ENCODE results near the gene WBP1. TPM values are rescaled to one million over a fixed set of nuclear protein-coding genes. Genes with fewer than 3 reads are reported as not detected.
"Not testable (repeated sequence)": the region's sequence is repeated elsewhere in the genome, so short reads cannot be mapped to it uniquely, and the experiment has no call there.

The WBP1 gene
- total RNA-seq, 1 donor = 27.6 TPM

DNA sequence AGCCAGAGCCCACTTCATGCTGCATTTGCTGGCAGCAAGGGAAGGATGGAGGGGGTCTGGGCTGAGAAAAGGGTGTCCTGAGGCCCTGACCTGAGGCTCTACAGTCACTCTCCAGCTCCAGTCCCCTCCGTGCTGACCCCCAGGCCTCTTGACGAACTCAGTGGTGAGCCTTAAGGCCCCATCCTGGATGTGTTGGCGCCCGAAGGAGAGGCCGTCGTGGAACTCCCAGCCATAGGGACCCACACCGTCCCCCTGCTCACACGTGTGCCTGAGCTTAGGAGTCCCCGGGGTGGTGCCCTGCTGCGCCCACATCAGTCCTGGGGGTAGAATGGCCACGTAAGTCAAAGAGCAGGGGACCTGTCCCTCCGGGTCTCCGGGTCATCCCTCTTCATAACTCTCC, 6.2 kb downstream of the WBP1 start:
- DNase-seq (ENCODE audit: low read depth) = no peak
- TF ChIP-seq, protein P1, sequence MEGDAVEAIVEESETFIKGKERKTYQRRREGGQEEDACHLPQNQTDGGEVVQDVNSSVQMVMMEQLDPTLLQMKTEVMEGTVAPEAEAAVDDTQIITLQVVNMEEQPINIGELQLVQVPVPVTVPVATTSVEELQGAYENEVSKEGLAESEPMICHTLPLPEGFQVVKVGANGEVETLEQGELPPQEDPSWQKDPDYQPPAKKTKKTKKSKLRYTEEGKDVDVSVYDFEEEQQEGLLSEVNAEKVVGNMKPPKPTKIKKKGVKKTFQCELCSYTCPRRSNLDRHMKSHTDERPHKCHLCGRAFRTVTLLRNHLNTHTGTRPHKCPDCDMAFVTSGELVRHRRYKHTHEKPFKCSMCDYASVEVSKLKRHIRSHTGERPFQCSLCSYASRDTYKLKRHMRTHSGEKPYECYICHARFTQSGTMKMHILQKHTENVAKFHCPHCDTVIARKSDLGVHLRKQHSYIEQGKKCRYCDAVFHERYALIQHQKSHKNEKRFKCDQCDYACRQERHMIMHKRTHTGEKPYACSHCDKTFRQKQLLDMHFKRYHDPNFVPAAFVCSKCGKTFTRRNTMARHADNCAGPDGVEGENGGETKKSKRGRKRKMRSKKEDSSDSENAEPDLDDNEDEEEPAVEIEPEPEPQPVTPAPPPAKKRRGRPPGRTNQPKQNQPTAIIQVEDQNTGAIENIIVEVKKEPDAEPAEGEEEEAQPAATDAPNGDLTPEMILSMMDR (IDR thresholded peaks at IDR 0.05; ENCODE audit: insufficient read depth, low read length) = no peak
- H3K4me3 ChIP-seq (ENCODE audit: low read depth, low read length) = peak overlapping the region; percentile 83

- DNase-seq (ENCODE audit: low read depth) = not testable (repeated sequence)
These were observed 12.5 kb downstream of the WBP1 start for GRCh38 chr2:74470742-74471141.

DNA sequence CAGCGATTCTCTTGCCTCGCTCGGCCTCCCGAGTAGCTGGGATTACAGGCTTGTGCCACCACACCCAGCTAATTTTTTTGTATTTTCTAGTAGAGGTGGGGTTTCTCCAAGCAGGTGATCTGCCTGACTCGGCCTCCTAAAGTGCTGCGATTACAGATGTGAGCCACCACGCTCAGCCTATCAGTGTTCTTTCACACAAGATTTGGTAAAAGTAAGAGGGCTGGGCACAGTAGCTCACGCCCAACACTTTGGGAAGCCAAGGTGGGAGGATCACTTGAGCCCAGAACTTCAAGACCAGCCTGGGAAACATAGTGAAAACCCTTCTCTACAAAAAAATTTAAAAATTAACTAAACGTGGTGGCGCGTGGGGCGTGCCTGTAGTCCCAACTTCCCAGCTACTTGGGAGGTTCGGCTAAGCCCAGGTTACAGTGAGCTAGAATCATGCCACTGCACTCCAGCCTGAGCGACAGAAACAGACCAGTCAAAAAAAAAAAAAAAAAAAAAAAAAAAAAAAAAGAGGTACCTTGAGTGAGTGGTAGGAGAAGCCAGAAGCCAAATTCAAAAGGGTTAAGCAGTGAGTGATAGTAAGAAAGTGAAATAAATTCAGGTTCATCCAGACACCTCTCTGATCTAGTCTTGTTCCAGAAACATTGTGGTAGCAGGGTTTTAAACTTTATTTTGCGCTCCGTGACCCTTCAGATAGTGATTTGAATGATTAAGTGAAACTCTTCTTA, 13.3 kb downstream of the WBP1 start:
- TF ChIP-seq, protein P1 (IDR thresholded peaks at IDR 0.05; ENCODE audit: insufficient read depth, low read length) = no peak

More at GRCh38 chr2:74470742-74471141, 12.5 kb downstream of the WBP1 start:
- not testable (repeated sequence) for H3K4me3 ChIP-seq (ENCODE audit: low read depth, low read length)

GRCh38 chr2:74472086-74472944, 14.1 kb downstream of the WBP1 start, which contains the start of gene MRPL53:
Gene MRPL53, minus strand, starts transcription at chr2:74472680. Its CDS starts 20 bp downstream, at chr2:74472660.
- DNase-seq (ENCODE audit: low read depth) = peak; percentile 94
- peak within 1 kb of the TSS; percentile 89 for H3K4me3 ChIP-seq (ENCODE audit: low read depth, low read length)
- TF ChIP-seq, protein P1 (IDR thresholded peaks at IDR 0.05; ENCODE audit: insufficient read depth, low read length) = no peak

More for the DNA sequence above, 13.3 kb downstream of the WBP1 start:
- DNase-seq (ENCODE audit: low read depth) = no peak
- peak overlapping the region; percentile 89 for H3K4me3 ChIP-seq (ENCODE audit: low read depth, low read length)

DNA sequence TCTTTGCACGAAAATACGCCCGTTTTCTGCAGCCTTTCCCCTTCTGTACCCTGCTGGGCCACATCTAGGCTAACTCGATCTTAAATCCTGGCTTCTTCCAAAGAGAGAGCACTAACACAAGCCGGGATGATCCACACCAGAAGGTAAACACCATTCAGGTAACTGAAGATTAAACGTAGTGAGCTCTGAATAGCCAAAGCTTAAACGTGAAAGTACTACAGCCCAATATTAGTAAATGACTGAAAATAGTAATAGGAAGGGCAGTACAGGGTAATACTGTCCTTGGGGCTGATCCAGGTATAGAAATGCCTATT, 14.7 kb downstream of the WBP1 start:
- H3K4me3 ChIP-seq (ENCODE audit: low read depth, low read length) = peak overlapping the region; percentile 89
- no peak for DNase-seq (ENCODE audit: low read depth)
- TF ChIP-seq, protein P1 (IDR thresholded peaks at IDR 0.05; ENCODE audit: insufficient read depth, low read length) = no peak

DNA sequence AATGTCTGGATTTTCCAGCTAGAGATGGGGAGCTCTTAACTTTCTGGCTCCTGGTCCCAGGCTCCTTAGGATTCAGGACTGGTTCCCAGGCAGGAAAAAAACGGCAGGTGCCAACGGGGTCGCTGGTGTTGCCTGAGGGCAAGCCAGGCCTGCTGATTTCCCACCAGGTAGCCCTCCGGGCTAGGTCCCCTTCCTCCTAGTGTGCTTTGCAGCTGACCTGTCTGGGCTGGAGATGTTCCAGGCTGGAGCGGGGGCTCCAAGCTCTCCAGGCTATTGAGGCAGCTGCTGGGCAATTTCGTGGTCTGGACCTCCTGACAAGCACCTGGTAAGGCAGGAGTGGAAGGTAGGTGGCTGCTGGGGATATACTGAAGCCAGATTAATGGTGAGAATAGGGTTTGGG, 16.2 kb downstream of the WBP1 start:
- H3K4me3 ChIP-seq (ENCODE audit: low read depth, low read length) = no peak overlapping the region
- TF ChIP-seq, protein P1 (IDR thresholded peaks at IDR 0.05; ENCODE audit: insufficient read depth, low read length) = no peak
- DNase-seq (ENCODE audit: low read depth) = no peak

- DNase-seq (ENCODE audit: low read depth) = no peak
- no peak overlapping the region for H3K4me3 ChIP-seq (ENCODE audit: low read depth, low read length)
- TF ChIP-seq, protein P1 (IDR thresholded peaks at IDR 0.05; ENCODE audit: insufficient read depth, low read length) = peak; percentile 28
These were observed 16.7 kb downstream of the WBP1 start for GRCh38 chr2:74474899-74475298.
